Mucosa of gallbladder (tissue), 1 donor: ENCODE data around the gene PLCB4. TPM values are rescaled to one million over a fixed set of nuclear protein-coding genes. Genes with fewer than 3 reads are reported as not detected.
"Not testable (repeated sequence)": the region's sequence is repeated elsewhere in the genome, so short reads cannot be mapped to it uniquely, and the experiment has no call there.

Experiments
- DNase-seq: peaks from one replicate; pipeline ENCODE4 v3.0.0-alpha.2; 2020; ENCODE audit warnings: low spot score
- total RNA-seq: library from RNA; stranded (reverse); gene quantifications from one replicate; pipeline ENCODE4 v1.2.1, GENCODE V29; 2021
- donor health status: DM: no; HTN: no; CAD: no.

PLCB4 gene
- total RNA-seq, 1 donor from 2014 or later = 27.2 TPM

- no peak for DNase-seq
These were observed 291.5 kb downstream of the PLCB4 start for GRCh38 chr20:9360431-9360830.

- no peak for DNase-seq
These were observed 294.8 kb downstream of the PLCB4 start for GRCh38 chr20:9363673-9364072.

GRCh38 chr20:9367328-9367727 is 298.4 kb downstream of the PLCB4 start:
- DNase-seq = no peak

GRCh38 chr20:9367746-9368145 is 298.9 kb downstream of the PLCB4 start:
- no peak for DNase-seq

- DNase-seq = no peak
These were observed 300.0 kb downstream of the PLCB4 start for GRCh38 chr20:9368893-9369292.

- DNase-seq = no peak
These were observed 300.7 kb downstream of the PLCB4 start for GRCh38 chr20:9369557-9369956.

GRCh38 chr20:9374072-9374471 is 305.2 kb downstream of the PLCB4 start:
- no peak for DNase-seq

GRCh38 chr20:9374480-9374879 is 305.6 kb downstream of the PLCB4 start:
- no peak for DNase-seq

GRCh38 chr20:9375221-9375681 is 306.4 kb downstream of the PLCB4 start:
- DNase-seq = no peak

GRCh38 chr20:9377007-9377406 is 308.1 kb downstream of the PLCB4 start:
- DNase-seq = no peak

- DNase-seq = not testable (repeated sequence)
These were observed 316.7 kb downstream of the PLCB4 start for GRCh38 chr20:9385345-9386310.

- no peak for DNase-seq
These were observed 319.4 kb downstream of the PLCB4 start for GRCh38 chr20:9388160-9388812.

GRCh38 chr20:9388813-9389161 is 319.9 kb downstream of the PLCB4 start:
- no peak for DNase-seq

- peak; percentile 54 for DNase-seq
These were observed 320.5 kb downstream of the PLCB4 start for GRCh38 chr20:9389346-9389745.

GRCh38 chr20:9390441-9390840 is 321.6 kb downstream of the PLCB4 start:
- DNase-seq = no peak

GRCh38 chr20:9392892-9393857 is 324.3 kb downstream of the PLCB4 start:
- peak; percentile 64 for DNase-seq

GRCh38 chr20:9395971-9396370 is 327.1 kb downstream of the PLCB4 start:
- DNase-seq = no peak

GRCh38 chr20:9397928-9398327 is 329.0 kb downstream of the PLCB4 start:
- no peak for DNase-seq

GRCh38 chr20:9398882-9399281 is 330.0 kb downstream of the PLCB4 start:
- DNase-seq = no peak

- DNase-seq = no peak
These were observed 330.4 kb downstream of the PLCB4 start for GRCh38 chr20:9399322-9399721.

- no peak for DNase-seq
These were observed 331.5 kb downstream of the PLCB4 start for GRCh38 chr20:9400171-9401025.
